RPMI8226 (cell line): ENCODE measurements around the gene GATA5.
"Not testable (repeated sequence)": the region's sequence is repeated elsewhere in the genome, so short reads cannot be mapped to it uniquely, and the experiment has no call there.

ENCODE experiments used
- DNase-seq: peaks from one replicate; pipeline ENCODE4 v3.0.0-alpha.2; 2015

The GATA5 gene

DNA sequence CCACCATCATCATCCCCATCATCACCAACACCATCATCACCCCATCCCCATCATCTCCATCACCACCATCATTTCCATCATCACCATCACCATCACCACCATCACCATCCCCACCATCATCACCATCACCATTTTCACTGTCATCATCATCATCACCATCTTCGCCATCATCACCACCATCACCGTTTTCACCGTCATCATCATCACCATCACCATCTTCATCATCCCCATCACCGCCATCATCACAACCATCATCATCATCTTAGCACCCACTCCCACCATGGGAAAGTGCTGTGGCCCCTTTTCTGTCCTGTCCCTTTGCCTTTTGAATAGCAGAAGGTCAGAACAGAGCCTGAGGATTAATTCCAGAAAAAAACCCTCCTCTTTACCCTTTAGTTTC lies 28.5 kb upstream of the GATA5 start:
- no peak for DNase-seq

DNA sequence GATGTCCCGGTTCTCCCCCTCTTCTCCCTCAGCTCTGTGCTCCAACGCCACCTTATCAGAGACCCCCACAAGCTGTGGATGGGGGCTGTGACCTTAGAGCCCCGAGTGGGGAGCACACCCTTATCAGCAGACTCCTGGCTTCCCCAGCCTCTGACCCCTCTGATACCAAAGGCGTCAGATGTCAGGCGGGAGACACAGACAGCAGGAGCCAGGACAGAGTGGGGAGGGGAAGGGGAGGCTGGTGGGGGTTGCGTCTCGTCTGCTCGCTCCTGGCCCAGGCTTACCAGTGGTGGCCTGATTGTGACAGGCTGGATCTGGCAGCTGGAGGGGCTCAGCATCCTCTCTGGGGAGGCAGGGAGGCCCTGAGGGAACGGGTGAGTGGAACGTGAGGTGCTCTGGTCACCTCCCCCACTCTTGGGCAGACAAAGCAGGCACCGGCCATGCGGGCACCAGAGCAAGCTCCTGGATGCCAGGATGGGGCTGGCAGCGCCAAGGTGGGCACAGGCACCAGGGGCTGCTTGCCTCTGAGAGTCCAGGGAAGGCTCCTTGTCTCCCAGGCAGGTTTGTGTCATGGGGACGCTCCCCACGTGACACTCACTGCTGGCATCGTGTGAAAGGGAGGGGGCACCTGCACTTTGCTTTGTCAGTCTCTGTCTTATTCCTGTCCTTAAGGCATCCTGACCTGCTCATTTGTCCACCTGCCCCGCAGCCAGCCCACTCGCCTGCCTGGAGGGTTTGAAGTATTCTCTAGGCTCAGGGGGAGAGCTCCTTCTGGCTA lies 27.8 kb upstream of the GATA5 start:
- no peak for DNase-seq

DNA sequence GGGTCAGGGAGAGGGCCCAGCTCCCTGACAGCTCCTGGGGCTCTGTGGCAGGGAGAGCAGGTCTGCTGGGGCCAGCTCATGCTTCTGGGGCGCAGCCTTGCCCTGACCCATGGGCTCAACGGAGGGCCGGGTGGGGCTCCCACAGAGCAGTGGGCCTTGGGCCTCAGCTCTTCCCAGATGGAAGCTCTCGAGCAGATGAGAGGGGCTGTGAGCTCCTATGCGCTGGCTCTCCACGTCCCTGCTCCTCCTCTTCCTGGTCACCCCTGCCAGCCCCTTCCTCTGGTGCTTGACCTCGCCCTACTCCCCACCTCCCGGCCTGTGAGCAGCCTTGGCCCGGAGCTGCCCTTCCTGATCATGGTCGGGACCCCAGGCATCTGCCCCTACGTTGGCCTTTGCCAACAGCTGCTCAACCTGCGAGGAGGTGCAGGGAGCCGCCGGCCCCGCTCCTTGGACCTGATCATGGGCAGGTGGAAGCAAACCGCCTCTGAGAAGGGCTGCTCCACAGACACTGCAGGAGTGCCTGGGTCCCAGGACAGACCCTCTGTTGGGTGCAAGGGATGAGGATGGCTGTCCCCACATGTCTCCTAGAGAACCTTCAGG lies 26.8 kb upstream of the GATA5 start:
- DNase-seq, result no peak

DNA sequence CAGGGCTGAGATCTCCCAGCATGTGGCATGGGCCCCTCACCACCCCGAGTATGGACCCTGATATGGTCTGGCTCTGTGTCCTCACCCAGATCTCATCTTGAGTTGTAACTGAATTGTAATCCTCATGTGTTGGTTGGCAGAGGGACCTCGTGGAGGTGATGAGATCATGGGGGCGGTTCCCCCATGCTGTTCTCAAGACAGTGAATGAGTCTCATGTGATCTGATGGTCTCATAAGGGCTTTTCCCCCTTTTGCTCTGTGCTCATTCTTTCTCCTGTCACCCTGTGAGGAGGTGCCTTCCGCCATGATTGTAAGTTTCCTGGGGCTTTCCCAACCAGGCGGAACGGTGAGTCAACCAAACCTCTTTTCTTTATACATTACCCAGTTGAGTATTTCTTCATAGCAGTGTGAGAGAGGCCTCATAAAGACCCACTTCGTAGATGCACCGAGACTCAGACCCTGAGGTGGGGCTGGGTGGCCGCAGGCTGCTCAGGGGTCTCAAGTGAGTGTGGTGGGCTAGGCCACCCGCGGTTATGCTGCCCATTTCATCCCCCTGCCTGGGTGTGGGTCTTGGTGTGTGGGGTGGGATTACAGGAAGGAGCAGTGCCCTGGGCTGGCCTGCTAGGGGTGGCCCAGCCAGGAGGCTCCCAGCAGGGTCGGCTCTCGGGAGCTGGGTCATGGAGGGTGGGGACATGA lies 26.2 kb upstream of the GATA5 start:
- DNase-seq, result no peak

DNA sequence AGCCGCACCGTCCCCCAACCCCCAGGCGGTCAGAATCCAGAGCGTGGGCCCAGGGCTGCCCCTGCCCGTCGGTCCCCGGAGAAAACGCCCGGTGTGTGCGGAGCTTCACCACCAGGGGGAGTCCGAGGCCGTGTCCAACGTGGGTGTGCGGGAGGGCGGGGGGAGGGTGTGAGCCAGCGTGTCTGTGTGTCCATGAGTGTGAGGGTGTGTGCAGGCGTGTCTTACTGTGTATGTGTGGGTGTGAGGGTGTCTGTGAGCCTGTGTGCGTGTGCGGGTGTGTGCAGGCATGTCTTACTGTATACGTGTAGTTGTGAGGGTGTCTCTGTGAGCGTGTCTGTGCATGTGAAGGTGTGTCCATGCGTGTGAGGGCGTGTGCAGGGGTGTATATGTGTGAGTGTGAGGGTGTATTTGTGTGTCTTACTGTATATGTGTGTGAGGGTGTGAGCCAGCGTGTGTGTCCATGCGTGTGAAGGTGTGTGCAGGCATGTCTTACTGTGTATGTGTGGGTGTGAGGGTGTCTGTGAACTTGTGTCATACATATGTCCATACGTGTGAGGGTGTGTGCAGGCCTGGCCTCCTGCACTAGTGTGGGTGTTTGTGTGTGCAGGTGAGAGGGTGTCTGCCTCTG lies 24.6 kb upstream of the GATA5 start:
- peak; percentile 79 for DNase-seq

DNA sequence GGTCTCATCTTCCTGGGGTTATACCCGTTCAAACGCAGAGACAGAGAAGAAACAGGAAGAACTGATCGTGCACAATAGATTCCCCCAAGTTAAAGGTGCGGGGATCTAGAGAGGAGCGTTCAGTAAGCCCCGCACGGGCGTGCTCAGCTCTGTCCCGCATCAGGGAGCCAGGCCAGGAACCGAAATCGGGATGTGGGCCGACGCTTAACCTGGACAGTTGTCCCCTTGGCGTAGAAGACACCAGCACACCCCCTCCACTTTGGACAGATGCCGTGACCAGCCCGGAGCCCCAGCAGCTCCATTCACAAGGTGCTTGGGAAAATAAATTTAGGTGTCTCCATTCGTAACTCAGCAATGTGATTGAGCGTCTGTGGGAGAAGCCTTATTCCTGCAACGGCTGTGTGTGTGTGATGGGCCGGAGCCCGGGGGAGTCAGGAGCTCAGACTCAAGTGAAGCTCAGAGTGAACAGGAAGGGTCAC lies 24.0 kb upstream of the GATA5 start:
- no peak for DNase-seq

DNA sequence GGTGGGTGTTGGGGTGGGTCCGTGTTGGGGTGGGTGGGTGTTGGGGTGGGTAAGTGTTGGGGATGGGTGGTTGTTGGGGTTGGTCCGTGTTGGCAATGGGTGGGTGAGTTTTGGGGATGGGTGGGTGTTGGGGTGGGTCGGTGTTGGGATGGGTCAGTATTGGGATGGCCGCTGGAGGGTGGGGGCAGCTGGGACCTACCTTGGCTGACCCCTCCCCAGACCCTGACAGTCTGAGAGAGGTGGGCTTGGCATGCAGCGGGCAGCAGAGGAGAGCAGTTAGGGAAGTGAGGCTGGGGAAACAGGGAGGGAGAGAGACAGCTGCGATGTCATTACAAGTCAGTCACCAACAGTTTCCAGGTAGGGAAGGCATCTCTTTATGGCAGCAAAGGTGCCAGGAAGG lies 23.1 kb upstream of the GATA5 start:
- no peak for DNase-seq

DNA sequence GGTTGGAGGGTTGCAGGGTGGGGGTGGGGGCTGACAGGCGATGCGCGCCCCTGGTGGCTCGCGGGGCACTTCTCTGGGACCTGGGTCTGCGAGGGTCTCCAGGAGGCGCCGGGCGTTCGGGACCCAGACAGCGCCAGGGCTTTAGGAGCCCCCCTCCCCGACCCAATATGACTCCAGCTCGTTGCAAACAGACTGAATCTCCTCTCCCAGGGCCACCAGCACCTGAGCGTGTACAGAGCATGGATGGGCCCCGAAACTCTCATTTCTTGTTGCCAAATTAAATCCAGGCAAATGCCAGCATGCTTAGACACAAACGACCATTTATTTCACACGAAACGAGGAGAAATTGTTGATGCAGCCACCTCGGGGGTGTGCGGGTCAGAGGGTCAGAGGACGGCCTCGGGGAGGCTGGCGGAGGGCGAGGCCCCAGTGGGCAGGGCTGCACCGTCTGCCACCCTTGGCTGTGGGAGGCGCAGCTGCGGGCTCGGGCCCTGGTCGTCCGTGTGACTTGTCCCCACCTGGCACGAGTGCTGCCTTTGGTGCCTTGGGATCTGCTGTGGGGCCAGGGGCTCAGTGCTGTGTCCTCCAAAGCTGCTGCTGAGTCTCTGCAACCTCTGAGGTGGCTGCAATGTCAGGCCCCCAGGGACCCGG lies 20.9 kb upstream of the GATA5 start:
- DNase-seq, result peak; percentile 35

DNA sequence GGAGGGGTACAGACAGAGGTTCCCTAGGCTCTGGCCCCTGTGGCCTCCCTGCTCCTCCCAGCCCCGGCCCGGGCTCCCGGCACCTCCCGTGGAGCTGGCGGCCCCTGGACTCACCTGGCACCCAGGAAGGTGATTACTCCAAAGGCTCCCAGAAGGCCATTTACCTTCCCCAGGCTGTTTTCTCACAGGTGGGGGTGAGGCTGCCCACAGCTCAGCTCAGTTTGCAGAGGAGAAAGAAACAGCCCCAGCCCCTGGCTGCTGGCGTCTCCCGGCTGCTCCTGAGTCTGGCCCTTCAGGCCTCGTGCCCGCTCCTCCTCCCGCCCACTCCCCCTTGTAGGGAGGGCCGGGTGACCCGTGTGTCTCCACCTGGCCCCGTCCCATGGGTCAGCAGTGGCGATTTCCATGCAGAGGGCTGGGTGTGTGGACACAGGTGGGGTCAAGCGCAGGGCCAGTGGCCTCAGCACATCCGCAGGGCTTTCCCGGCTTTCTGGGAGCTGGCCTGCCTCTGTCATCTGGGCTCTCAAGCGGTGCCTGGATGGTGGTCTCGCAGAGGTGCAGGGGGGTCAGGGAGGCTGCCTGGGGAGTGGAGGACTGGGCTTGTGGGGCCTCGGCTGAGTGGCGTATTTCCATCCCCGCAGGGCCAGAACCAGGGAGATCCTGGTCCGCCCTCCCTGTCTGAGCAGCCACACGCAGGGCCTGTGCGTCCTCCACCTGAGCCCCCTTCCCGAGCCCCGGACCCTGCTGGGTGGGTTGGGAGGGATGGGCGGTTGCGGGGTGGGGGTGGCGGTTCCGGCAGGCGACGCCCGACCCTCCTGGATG lies 20.2 kb upstream of the GATA5 start:
- DNase-seq, result no peak

DNA sequence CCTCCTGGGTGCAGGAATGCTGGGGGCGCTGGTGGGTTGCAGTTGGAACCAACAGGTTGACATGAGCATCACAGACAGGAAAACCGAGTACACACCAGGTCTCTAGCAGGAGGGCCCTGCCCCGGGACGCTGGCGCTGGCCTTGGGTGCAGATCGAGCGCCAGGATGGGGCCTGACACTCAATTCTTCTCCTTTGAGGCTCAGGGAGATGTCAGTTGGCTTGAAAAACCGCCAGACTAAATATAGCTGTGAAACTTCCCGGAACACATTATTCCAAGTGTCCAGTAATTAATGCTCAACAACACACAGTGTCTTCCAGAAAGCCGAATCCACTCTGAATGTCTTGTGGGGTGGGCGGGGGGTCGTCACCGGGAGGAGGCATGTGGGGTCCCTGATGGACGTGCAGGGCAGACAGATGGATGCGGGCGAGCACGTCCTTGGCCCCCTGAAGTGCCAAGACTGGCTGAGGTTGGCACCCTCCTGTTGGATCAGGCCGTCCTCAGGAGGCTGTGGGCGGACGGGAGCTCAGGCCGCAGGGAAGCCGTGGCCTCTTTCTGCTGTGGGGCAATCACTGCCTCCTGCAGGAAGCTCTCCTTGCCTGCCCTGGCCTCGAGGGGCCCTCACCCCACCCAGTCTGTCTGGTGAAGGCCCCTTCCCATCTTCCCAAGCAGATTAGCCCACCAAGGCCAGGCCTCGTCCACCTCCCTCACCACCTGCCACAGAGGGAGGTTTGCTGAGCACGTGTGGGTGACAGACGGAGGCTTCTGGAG lies 19.4 kb upstream of the GATA5 start:
- DNase-seq, result no peak

DNA sequence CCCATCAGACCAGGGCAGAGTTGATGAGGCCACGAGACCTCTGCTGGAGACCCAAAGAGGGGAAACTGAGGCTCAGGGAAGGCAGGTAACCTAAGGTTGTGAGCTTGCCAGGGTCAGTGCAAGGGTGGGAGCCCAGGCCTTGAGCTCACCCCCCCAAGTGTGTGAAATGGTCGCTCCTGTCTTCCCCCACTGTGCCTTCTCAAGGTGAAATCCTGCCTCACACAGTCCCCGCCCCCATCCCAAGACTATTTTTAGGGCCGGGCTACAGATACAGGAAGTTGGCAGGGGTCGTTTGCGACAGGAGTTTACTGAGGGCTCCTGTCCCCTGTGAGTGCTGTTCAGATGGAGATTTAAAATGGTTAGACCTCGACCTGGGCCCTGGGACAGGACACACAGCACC lies 18.7 kb upstream of the GATA5 start:
- DNase-seq, result peak; percentile 31

DNA sequence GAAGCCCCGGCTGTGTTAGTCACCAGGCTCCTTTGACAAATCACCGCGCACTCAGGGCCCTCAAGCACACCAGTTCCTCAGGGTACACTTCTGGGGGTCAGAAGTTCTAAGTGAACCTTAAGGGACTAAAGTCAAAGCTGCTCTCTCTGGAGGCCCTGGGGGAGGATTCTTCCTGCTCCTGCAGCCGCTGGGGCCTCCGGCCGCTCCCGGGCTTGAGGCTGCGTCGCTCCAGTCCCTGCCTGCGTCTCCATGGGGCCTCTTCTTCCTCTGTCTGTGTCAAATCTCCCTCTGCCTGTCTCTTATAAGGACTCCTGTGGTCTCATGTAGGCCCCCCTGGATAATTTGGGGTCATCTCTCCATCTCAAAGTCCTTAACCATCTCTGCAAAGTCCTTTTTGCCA lies 18.1 kb upstream of the GATA5 start:
- DNase-seq, result no peak

DNA sequence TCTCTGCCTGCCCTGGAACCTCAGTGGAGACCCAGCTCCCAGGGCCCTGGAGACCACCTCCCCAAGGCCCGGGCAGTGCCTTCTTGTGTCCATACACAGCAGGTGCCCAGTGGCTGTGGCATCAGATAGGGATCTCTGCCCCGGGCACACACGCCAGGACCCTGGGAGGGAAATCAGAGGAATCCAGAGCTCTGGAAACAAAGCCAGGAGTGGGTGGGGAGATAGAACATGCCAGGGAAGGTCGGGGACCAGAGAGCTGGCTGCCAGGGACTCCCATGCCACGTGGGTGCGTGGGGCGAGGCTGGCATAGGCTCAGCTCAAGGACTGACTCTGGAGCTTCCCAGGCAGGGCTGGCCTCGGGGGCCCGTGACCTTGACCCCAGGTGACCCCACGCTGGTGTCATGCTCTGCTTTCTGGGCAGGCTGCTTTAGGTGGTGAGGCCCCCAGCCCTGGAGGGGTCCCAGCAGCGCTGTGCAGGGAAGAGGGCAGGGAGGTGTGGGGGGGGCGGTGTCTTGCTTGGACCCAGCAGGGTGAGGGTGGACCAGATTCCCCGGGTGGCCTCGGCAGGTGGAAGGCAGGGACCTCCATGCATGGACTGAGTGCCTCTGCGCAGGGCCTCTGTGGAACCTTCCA lies 17.6 kb upstream of the GATA5 start:
- DNase-seq, result no peak

DNA sequence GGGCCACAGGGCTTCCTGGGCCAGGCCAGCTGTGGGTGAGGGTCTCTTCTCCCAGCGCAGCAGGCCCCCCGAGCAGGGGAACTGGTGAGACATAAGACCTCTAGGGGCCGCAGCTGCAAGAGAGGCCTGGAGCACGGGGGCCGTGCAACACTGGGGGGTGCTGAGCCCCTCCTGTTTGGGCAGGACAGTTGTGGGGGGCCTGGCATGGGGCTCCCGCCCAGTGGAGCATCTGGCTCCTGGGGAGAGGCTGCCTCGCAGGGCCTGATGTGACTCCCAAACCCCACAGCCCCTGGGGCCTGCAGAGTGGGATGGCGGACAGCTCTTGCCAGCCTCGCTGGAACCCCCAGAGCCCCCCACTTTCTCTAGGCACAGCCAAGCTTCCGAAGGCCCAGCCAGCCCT lies 16.9 kb upstream of the GATA5 start:
- no peak for DNase-seq

DNA sequence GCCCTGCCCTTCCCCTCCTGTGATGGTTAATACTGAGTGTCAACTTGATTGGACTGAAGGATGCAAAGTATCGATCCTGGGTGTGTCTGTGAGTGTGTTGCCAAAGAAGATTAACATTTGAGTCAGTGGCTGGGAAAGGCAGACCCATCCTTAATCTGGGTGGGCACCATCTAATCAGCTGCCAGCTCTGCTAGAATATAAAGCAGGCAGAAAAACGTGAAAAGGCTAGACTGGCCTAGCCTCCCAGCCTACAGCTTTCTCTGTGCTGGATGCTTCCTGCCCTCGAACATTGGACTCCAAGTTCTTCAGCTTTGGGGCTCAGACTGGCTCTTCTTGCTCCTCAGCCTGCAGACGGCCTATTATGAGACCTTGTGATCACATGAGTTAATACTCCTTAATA lies 15.0 kb upstream of the GATA5 start:
- not testable (repeated sequence) for DNase-seq

DNA sequence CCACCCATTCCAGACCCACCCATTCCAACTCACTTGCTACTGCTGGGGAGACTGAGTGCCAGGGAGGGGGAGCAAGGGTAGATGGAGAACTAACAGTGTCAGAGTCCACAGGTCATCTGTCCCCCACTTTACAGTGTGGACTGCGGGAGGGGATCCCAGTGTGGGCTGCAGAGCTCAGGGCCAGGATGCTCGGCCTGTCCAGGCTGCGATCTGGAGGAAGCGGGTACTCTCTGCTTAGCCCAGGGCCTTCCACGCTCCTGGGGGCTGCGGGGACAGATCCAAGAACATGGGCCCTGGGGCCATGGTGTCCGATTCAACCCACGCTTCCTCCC lies 14.1 kb upstream of the GATA5 start:
- no peak for DNase-seq

DNA sequence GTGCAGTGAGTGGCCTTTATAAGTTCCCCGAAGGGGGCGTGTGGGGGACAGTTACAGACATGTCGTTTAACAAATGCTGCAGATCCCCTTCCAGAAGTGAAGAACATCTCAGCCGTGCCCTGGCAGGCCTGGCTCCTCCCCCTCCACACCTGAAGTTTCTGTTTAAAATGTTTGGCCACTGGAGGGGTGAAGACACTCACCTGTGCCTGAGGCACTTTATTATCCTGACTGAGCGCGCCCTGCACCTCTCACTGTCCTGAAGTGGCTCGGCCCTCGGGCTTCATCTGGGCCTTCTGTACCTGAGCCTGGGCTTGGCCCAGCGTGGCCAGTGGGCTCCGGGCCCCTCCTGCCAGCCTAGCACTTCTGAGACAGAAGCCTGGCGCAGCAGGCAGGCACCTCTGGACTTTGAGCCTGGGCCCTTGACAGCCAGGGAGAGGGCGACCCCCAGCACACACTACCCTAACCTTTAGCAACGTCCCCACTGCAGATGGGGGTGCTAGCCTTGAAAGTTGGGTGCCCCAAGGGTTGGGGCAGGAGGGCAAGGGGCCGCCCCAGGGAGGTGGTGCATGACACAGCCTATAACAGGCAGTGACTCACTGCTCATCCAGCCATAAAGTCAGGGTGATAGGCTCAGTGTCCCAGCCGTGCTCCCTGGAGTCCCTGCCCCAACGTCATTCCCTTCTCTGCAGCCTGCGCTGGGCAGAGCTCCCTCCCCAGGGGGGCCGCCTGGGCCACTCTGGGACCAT lies 13.6 kb upstream of the GATA5 start:
- DNase-seq, result peak; percentile 33

DNA sequence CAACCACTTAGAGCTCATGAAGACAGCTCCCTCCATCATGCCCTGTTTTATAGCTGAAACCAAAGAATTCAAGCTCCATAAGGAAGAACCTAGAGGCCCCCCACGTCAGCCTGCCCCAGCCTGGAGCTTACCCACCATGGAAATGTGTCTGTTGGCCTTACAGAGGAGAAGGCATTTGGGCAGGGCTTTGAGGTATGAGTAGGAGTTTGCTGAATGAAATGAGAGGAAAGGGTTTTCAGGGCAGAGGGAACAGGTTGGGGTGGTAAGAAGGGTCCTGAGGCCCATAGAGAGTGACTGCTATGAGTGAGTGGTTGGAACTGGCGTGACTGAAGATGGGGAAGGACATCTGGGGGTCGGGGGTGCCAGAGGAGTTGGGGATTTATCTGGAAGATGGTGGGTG lies 12.7 kb upstream of the GATA5 start:
- DNase-seq, result no peak

DNA sequence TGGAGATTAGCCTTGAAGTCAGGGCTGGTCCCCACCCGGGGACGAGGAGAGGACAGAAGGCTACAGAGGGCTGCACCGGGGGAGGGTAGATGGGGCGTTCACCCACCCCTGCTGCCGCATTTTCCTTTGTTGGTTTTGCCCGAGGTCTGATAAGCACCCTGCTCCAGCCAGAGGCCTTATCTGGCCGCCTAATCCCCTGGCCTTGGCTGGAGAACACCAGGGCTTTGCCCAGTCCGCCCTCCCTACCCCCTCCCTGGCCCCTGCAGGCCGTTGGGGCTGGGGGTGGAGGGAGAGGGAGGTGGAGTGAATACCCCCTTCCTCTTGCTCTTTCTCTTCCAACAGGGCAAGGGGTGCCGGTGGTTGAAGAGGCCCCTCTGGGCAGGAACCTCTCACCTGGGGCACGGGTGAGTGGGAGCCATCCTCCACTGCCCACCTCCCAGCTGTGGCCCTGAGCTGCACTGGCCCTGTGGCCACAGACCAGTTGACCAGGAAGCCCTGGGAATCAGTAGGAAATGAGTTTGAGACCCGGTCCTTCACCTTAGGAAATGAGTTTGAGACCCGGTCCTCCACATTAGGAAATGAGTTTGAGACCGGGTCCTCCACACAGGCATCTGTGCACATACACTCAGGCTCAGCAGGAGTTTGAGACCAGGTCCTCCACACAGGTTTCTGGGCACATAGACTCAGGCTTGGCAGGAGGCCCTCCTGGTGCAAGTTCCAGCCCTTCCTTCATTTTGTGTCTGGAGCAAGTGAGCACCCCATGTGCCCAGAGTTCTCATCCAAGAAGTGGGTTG lies 12.0 kb upstream of the GATA5 start:
- no peak for DNase-seq
